ENCODE data around the gene LMO2. TPM values are rescaled to one million over a fixed set of nuclear protein-coding genes. Genes with fewer than 3 reads are reported as not detected.

Gene LMO2
- total RNA-seq, 1 donor from 2014 or later = 1.8 TPM

GRCh38 chr11:33935005-33935404, 43.1 kb upstream of the LMO2 start:
- FAIRE-seq = no peak

GRCh38 chr11:33934450-33934849, 42.6 kb upstream of the LMO2 start:
- Mint-ChIP-seq H3K36me3 (ENCODE audit: low read depth, unreplicated experiment) (peaks cover 3% of the 10 kb centered on the region), H3K9me3 (ENCODE audit: unreplicated experiment) (peaks cover 6% of the 10 kb centered on the region), H3K27me3 (ENCODE audit: low read depth, unreplicated experiment) (peaks cover 7% of the 10 kb centered on the region), H3K4me1 (ENCODE audit: low read depth, unreplicated experiment) (peaks cover 15% of the 10 kb centered on the region), H3K4me3 (ENCODE audit: unreplicated experiment) (no peak overlapping the region), H3K27ac (ENCODE audit: unreplicated experiment) (peak overlapping the region; percentile 16)
- Histone ChIP-seq H3K36me3 (ENCODE audit: insufficient read depth, low read length) (no peaks in the 10 kb centered on the region), H3K4me1 (ENCODE audit: insufficient read depth, low read length) (peaks cover 13% of the 10 kb centered on the region), H3K4me2 (ENCODE audit: low read length) (no peak overlapping the region), H3K79me2 (ENCODE audit: insufficient read depth, low read length) (no peaks in the 10 kb centered on the region), H3K27ac (ENCODE audit: low read depth, low read length) (no peak overlapping the region), H3K9ac (ENCODE audit: low read length) (no peak overlapping the region), H3K4me3 (ENCODE audit: insufficient read depth, low read depth, low read length) (no peak overlapping the region), H4K20me1 (ENCODE audit: insufficient read depth, low read length) (no peaks in the 10 kb centered on the region), H2AFZ (ENCODE audit: low read depth, low read length) (no peak overlapping the region), H3K9me3 (ENCODE audit: insufficient read depth, low read depth, low read length) (peaks cover 11% of the 10 kb centered on the region), H3K27me3 (ENCODE audit: insufficient read depth, low read length) (no peaks in the 10 kb centered on the region)
- TF ChIP-seq CTCF (IDR thresholded peaks at IDR 0.05; ENCODE audit: insufficient read depth, low read depth, low read length) (no peak), EZH2 (IDR thresholded peaks at IDR 0.05; ENCODE audit: insufficient read depth, low read length) (no peak)
- DNase-seq (ENCODE audit: low read depth) (no peak), FAIRE-seq (no peak)

More at GRCh38 chr11:33935005-33935404, 43.1 kb upstream of the LMO2 start:
- Histone ChIP-seq H3K27ac (ENCODE audit: low read depth, low read length) (no peak overlapping the region), H3K9me3 (ENCODE audit: insufficient read depth, low read depth, low read length) (peaks cover 11% of the 10 kb centered on the region), H3K79me2 (ENCODE audit: insufficient read depth, low read length) (no peaks in the 10 kb centered on the region), H3K9ac (ENCODE audit: low read length) (no peak overlapping the region), H2AFZ (ENCODE audit: low read depth, low read length) (no peak overlapping the region), H3K4me2 (ENCODE audit: low read length) (no peak overlapping the region), H3K4me3 (ENCODE audit: insufficient read depth, low read depth, low read length) (no peak overlapping the region), H3K36me3 (ENCODE audit: insufficient read depth, low read length) (no peaks in the 10 kb centered on the region), H3K27me3 (ENCODE audit: insufficient read depth, low read length) (no peaks in the 10 kb centered on the region), H3K4me1 (ENCODE audit: insufficient read depth, low read length) (peaks cover 13% of the 10 kb centered on the region), H4K20me1 (ENCODE audit: insufficient read depth, low read length) (no peaks in the 10 kb centered on the region)
- H3K4me3 Mint-ChIP-seq (ENCODE audit: unreplicated experiment) = no peak overlapping the region
- peaks cover 6% of the 10 kb centered on the region for H3K9me3 Mint-ChIP-seq (ENCODE audit: unreplicated experiment)
- peaks cover 15% of the 10 kb centered on the region for H3K4me1 Mint-ChIP-seq (ENCODE audit: low read depth, unreplicated experiment)
- no peak overlapping the region for H3K27ac Mint-ChIP-seq (ENCODE audit: unreplicated experiment)
- peaks cover 7% of the 10 kb centered on the region for H3K27me3 Mint-ChIP-seq (ENCODE audit: low read depth, unreplicated experiment)
- peaks cover 3% of the 10 kb centered on the region for H3K36me3 Mint-ChIP-seq (ENCODE audit: low read depth, unreplicated experiment)
- TF ChIP-seq EZH2 (IDR thresholded peaks at IDR 0.05; ENCODE audit: insufficient read depth, low read length) (no peak), CTCF (IDR thresholded peaks at IDR 0.05; ENCODE audit: insufficient read depth, low read depth, low read length) (no peak)
- DNase-seq (ENCODE audit: low read depth) = no peak

DNA sequence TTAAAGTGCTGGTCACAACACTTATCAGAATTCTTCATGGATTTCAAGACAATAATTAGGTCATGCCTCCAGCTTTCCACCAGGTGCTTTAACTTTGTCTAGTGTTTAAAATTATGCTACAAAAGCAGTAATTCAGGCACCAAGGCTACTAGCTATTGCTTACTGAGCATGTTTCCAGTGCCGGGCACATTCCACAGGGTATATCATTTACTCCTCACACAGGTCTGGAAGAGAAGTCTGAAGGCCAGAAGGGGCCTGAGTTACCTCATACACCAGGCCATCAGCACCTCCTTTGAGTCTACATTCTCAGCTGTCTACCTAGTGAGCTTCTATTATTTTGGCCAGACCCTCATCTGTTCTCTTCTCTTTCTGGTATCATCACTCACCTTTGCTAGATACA, 41.7 kb upstream of the LMO2 start:
- Mint-ChIP-seq H3K4me3 (ENCODE audit: unreplicated experiment) (no peak overlapping the region), H3K27me3 (ENCODE audit: low read depth, unreplicated experiment) (peaks cover 7% of the 10 kb centered on the region), H3K4me1 (ENCODE audit: low read depth, unreplicated experiment) (peaks cover 15% of the 10 kb centered on the region), H3K27ac (ENCODE audit: unreplicated experiment) (no peak overlapping the region), H3K9me3 (ENCODE audit: unreplicated experiment) (peaks cover 6% of the 10 kb centered on the region), H3K36me3 (ENCODE audit: low read depth, unreplicated experiment) (peaks cover 3% of the 10 kb centered on the region)
- FAIRE-seq (no peak), DNase-seq (ENCODE audit: low read depth) (no peak)
- Histone ChIP-seq H3K9me3 (ENCODE audit: insufficient read depth, low read depth, low read length) (peaks cover 11% of the 10 kb centered on the region), H3K79me2 (ENCODE audit: insufficient read depth, low read length) (no peaks in the 10 kb centered on the region), H4K20me1 (ENCODE audit: insufficient read depth, low read length) (no peaks in the 10 kb centered on the region), H3K27me3 (ENCODE audit: insufficient read depth, low read length) (no peaks in the 10 kb centered on the region), H3K4me1 (ENCODE audit: insufficient read depth, low read length) (peaks cover 13% of the 10 kb centered on the region), H3K4me3 (ENCODE audit: insufficient read depth, low read depth, low read length) (no peak overlapping the region), H3K4me2 (ENCODE audit: low read length) (no peak overlapping the region), H3K36me3 (ENCODE audit: insufficient read depth, low read length) (no peaks in the 10 kb centered on the region), H3K27ac (ENCODE audit: low read depth, low read length) (no peak overlapping the region), H3K9ac (ENCODE audit: low read length) (no peak overlapping the region), H2AFZ (ENCODE audit: low read depth, low read length) (no peak overlapping the region)
- TF ChIP-seq EZH2 (IDR thresholded peaks at IDR 0.05; ENCODE audit: insufficient read depth, low read length) = no peak
- no peak for TF ChIP-seq CTCF (IDR thresholded peaks at IDR 0.05; ENCODE audit: insufficient read depth, low read depth, low read length)

Data from astrocyte (in vitro differentiated cells and primary cell).